GM21576 (cell line): ENCODE data around the gene PRCD.

Experiments
- ATAC-seq: cut with Tn5 transposase; IDR thresholded peaks from one replicate; pipeline ENCODE4 v1.9.1; 2021; ENCODE audit warnings: mild to moderate bottlenecking, moderate library complexity; ENCODE audit not compliant: unreplicated experiment

The PRCD gene

DNA sequence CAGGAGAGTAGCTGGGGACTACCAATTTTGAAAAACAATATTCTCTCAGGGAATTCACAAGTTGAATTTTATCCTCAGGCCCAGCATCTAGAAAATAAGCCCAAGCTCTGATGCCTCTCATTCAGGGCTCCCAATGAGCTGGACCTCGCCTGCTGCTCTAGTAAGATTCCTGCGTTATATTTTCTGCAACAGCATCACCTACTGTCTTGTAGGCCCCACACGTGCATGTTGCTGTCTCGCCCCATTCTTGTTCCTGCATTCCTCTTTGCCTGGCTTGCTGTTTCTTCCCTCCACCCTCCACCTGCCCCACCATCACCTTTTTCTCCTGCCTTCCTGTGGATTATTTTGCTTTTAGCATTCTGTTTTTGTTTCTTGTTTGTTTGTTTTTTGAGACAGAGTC, 54.1 kb downstream of the PRCD start:
- no peak for ATAC-seq

- no peak for ATAC-seq
Measured at GRCh38 chr17:76594690-76595089, 54.8 kb downstream of the PRCD start.
